Measurements from ENCODE around the gene SCMH1. TPM values are rescaled to one million over a fixed set of nuclear protein-coding genes. Genes with fewer than 3 reads are reported as not detected.

Gene SCMH1
- total RNA-seq, result 14.6 and 44.0 TPM in 2 replicates

GRCh38 chr1:41241749-41242341 is at the start of gene SCMH1:
Gene SCMH1 (minus strand): TSS chr1:41242306. CDS start chr1:41186133, 56,173 bp downstream.

GRCh38 chr1:41021526-41022308 is 220.4 kb downstream of the SCMH1 start, which contains the start of gene SLFNL1:
Gene SLFNL1 (minus strand): TSS chr1:41021725. CDS start chr1:41020660, 1,065 bp downstream.

GRCh38 chr1:40979241-40980067 is 262.7 kb downstream of the SCMH1 start, which contains the start of gene CTPS1:
Gene CTPS1 (plus strand): TSS chr1:40979696. CDS start chr1:40983291, 3,595 bp downstream.

Other genes with a start within 250 kb of the SCMH1 start
- 0.22 and 2.0 TPM in 2 replicates for gene SLFNL1, start 220.6 kb downstream of the SCMH1 start, total RNA-seq
- 0.11 and 0.39 TPM in 2 replicates for gene FOXO6, start 119.1 kb upstream of the SCMH1 start, total RNA-seq
- 1.6 and 5.2 TPM in 2 replicates for gene EDN2, start 242.4 kb upstream of the SCMH1 start, total RNA-seq

Data from placental epithelial cell (primary cell).